GM21447 (cell line): ENCODE results near the gene ZC3H14.

ENCODE experiments used
- ATAC-seq: cut with Tn5 transposase; IDR thresholded peaks from one replicate; pipeline ENCODE4 v1.9.1; 2021; ENCODE audit not compliant: unreplicated experiment

Gene ZC3H14

DNA sequence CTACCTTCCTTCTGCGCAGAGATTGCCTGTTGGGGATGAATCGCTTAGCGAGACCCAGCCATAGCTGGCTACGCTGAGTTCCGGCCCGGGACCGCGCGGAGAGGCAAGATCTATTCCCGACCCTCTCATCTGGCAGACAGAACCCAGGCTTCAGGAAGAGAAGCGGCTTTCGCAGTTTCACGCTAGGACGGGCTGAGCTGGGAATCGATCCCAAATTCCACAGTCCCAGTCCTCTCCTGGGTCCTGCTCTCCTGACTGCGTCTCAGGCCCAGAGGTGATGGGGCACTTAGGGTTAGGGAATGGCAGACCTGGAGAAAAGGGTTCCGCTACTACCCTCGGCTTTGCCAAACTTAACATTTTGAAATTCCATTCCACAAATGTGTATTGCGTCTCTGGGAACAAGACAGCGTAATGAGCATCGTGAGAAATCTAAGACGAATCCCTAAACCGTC, 10.8 kb upstream of the ZC3H14 start:
- no peak for ATAC-seq

DNA sequence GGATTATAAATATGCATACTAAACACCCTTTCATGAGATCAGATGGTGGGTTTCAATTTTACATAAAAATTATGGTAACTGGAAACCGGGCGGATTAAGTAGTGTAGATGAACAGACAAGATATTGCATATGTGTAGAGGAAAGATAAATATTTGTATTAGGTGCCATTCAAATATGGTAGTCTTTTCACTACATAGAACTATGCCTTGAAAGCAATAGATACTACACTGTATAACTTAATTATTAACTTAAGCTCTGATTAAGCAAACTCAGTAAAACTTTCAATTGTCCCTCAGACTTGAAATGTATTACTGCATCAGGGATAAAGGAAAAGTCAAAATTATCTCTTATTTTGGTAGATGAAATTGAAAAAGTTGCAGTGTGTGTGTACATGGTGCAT, 10.0 kb upstream of the ZC3H14 start:
- no peak for ATAC-seq

DNA sequence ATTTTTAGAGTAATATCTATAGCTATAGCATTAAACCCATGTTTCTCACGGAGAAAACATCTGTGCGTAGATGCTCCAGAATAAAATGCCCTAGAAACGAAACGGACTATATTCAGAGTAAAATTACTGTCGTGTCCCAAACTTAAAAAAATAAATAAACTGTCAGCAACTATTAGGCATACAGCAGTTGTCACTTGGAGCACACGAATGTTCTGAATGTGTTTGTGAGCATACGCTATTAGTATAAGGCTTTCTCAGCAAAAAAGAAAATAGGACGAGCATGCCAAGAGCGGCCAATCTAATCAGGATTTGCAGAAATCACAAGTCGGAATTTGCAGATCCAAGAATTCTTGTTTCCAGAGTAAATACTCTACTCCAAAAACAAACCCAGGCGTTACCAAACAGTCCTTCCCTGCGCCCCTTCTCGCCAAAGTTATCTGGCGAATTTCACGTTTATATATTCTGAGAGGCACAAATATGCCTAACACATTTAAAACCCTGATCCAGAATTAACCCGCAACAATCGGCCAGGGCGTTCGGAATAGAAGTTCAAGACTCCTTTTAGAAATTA, 8.9 kb upstream of the ZC3H14 start:
- ATAC-seq = no peak

DNA sequence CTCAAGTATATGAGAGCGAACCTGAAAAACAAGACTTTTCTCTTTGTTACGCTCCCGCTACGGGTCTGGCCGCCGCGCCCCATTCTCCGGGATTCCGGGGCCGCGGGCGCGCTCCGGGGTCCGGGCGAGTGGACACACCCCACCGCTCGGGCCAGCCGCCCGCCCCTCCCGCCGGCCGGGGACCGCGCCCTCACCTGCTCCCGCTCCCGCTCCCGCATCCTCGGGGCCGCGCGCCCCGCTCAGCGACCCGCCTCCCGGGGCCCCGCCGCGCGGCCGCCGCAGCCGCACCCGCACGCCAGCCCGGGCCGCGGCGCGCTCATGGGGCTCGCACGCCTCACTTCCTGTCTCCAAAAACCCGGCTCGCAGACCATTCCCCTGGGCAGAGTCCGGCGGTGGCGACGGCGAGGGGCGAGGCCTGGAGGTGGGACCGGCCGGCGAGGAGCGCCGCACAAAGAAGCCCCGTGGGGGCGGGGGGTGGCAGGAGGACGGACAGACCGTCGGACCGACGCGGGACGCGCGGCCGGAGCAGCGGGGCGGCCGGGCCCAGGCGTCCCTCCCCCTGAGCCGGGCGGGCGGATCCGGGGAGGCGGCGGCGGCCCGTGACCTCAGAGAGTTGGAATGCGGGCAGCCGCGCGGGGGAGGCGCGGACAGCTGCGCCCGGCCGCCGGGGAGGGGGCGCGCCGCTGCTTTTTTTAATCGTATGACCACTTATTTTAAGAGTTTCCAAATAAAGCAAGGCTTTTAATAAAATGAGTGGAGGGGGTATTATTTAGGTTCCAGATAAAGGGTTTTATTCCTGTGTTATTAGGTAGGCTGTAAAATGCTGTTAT, 8.2 kb upstream of the ZC3H14 start, which contains the start of gene PTPN21:
TSS of gene PTPN21 (minus strand) at position 551 of the 830 bp plus-strand sequence. CDS start 4,590 bp downstream, outside the sequence.
- peak; percentile 48 for ATAC-seq

DNA sequence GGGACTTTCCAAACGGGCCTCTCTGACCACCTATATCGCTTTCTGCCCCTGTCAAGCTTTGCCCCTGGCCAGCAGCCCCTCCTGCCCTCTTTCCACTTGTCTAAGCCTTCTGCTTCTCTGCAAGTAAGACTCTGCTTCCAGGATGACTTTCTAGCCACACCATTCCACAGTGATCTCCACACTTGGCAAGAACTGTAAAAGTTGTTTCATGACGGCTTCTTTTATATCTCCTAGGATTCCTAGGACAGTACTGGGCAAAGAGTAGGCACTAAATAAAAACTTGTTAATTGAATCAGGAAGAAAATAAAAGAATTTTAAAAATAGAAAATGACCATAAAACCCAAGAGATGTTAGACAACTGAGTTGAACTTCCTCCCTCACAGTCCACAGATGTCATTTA, 6.3 kb upstream of the ZC3H14 start:
- ATAC-seq = no peak

DNA sequence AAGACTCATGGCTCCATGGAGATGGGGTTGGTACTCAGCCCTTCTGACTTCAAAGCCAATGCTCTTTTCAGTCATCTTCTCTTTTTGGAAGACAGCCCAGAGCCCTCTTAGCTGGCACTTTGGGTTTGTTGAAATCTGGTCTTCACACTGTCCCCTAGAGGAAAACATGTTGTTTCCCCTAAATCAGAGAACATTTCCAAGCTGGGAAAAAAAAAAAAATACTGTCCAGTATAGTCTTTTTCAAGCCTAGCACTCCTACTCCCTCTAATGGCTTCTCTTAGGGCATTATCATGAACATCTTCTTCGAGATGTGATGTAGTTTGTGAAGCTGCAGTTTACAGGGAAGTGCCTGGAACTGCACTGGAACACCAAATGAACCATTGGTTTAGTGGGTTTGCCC, 3.0 kb upstream of the ZC3H14 start:
- ATAC-seq = no peak

DNA sequence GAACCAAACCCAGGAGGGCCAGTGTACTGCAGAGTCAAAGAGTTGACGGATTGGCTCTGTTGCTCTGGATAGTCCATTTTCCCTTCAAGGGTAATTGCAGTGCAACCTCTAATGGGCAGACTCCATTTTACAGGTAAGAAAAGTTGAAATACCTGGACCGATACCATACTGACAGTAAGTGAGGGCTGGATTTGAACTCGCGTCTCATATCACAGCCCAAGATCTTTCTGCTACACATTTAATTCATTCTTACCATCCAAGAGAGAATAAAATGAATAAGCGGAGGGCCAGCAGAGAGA, 356 bp upstream of the ZC3H14 start:
- ATAC-seq = no peak

DNA sequence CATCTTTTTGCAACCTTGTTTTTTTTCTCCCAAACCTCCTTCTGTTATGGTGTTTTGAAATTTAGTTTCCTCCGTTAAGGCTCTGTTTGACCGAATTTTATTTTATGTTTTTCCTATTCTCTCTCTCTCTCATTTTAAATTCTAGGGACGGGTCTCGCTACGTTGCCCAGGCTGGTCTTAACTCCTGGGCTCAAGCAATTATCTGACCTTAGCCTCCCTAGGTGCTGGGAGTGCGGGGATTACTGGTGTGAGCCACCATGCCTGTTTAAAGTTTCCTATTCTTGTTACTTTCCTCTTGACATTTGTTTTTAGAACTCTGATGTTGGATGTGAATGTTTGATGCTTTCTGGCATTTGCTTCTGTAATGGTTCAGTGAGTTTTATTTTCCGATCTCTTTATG, 1.0 kb downstream of the ZC3H14 start:
- ATAC-seq = no peak

DNA sequence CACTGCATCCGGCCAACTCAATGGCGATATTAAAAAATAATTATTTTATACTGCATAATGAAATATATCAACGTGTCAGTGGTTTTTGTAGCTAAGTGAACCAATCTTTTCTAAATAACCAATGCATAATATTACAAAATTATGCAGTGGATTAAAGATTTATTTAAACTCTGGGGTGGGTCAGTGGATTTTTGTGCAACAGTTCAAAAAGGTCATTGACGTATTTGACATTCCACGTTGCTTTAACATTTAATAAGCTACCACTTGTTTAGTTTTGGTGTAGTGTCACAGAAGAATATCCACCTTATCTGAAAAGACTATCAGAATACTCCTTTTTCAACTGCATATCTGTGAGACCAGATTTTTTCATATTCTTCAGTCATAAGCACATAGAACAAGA, 2.6 kb downstream of the ZC3H14 start:
- ATAC-seq = no peak

DNA sequence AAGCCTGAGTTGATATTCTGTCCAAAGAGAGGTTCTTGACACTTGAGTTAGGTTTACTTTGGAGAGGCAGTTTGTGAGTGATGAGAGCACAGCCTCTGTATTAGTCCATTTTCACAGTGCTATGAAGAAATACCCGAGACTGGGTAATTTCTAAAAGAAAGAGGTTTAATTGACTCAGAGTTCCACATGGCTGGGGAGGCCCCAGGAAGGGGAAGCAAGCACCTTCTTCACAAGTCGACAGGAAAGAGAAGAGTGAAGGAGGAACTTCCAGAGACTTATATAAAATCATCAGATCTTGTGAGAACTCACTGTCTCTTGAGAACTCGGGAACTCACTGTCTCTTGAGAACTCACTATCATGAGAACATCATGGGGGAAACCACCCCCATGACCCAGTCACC, 5.4 kb downstream of the ZC3H14 start:
- ATAC-seq = no peak

DNA sequence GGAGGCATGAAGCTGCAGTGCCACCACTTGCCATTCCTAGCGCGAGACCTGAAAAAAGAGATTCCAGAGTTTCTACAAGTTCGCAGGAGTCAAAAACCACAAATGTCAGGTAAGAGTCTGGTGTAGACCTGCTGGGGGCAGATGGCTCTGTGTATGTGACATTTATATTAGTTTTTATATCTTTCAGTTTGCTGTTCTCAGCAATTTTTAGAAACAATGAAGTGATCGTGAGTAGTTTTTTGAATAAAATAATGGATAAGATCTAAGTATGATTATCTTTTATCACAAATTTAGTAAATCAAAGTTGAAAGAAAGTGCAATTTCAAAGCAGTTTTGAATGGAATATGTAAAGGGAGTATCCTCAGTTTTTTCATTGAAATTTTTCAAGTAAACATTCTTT, 9.3 kb downstream of the ZC3H14 start:
- ATAC-seq = no peak

DNA sequence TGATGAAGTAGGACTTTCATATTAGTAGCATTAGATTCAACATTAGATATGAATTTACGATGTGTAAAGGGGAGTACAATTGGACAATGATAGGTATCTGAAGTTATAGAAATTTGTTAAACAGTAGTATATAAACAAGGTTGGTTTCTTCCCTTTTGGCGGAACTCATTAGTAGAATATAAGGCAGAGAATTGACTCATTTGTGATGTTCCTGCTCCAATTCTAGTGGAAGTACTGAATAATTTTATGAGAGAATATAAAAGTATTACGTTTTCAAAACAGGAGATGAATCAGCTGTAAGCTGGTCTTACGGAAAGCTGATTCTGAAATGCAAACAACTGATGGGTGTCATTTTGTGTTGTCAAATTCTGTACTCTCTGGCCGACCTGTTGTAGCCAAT, 13.4 kb downstream of the ZC3H14 start:
- no peak for ATAC-seq

DNA sequence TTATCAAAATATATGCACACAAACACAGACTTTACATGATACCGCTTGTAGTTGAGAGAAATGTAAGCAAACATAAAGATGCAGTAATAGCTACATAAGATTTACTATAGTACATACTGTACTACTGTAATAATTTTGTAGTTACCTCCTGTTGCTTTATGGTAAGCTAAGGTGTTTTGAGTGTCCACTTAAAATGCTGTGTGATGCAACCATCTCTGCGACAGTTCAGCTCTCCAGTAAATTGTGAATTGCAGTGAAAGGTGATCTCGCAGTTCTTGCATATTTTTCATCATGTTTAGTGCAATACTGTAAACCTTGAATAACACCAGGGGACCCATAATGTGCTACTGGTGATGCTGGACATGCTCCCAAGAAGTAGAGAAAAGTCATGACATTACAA, 21.6 kb downstream of the ZC3H14 start:
- ATAC-seq = no peak

DNA sequence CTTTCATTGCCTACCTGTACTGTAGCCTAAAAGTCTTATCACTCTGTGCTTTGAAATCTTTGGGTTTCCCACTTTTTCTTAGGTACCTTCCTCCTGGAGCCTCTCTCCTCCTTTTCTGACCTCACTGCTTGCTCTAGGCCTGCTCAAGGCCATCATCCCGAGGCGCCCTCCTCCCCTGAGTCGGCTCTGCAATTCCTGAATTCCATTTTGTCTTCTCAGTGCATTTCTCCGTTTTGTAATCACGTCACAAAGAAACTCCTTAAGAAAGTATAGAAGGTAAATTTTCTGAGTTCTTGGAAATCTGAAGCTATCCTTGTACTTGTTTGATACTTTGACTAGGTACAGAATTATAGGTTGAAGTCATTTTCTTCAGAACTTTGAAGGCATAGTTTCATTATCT, 25.2 kb downstream of the ZC3H14 start:
- no peak for ATAC-seq

DNA sequence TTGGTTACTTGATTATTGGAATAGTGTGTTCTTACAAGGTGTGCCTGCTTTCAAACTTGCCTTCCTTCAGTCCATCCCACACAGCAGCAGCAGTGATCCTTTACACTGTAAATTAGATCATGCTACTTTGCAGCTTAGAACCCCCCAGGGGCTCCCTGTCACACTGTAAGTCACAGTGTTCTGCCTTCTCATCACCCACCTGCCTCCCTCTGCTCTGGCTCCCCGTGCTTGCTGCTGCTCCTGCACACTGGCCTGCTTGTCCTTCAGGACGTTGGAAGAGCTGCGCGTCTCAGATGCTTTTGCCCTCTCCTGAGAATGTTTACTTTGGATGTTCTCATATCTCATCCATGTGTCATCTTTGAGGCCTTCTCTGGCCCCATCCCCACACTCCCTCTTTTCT, 27.3 kb downstream of the ZC3H14 start:
- ATAC-seq = no peak

DNA sequence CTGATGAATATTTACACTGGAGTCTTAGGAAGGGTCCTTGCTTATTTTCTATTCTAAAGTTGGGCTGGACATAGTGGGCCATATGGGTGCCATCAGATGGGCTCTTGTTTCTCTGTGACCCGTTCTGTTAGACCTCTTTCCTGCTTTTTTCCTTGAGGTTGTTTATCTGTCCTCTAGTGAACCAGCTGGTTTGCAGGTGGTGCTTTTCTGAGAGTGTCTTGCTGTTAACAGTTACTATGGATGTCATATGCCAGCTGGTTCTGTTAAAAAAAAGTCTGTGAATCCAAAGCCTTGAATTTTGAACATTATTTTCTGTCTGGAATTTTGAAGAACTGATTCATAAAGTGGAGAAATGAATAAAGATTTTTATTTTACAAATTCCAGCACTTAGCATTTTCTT, 29.2 kb downstream of the ZC3H14 start:
- ATAC-seq = no peak

DNA sequence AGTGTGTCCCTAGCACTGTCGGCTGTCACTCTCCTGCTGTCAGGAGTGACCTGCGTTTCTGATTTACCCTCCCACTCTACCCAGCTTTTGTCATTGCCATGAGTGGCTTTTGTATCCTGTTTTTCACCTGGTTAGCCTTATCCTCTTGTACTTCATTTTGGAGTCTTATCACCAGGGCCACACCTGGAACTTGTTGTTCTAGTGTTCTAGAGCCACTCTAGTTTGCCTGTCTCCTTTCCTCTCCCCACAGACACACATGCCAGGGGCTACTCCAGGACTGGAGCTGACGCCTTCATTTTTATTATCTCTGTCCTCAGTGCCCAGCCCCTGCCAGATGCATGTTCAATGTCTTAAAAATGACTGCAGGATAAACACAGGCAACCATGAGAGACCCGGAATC, 34.2 kb downstream of the ZC3H14 start:
- no peak for ATAC-seq

DNA sequence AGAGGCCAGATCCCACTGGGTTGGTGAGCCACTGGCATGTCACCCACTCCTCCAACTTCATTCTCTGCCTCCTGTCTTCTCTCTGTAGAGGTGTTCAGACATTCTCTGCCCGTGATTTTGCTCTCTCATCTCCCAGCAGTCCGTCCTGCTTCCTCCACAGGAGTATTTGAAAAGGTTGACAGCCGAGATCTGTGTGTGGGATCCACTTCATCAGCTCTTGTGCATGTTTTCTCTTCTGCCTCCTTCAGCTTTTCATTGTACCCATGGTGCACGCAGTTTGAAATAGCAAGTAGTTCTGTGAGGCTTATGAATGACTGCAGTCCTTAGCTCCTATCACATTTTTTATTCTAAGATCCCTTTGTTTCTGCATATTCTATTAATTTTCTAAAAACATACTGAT, 34.8 kb downstream of the ZC3H14 start:
- no peak for ATAC-seq

DNA sequence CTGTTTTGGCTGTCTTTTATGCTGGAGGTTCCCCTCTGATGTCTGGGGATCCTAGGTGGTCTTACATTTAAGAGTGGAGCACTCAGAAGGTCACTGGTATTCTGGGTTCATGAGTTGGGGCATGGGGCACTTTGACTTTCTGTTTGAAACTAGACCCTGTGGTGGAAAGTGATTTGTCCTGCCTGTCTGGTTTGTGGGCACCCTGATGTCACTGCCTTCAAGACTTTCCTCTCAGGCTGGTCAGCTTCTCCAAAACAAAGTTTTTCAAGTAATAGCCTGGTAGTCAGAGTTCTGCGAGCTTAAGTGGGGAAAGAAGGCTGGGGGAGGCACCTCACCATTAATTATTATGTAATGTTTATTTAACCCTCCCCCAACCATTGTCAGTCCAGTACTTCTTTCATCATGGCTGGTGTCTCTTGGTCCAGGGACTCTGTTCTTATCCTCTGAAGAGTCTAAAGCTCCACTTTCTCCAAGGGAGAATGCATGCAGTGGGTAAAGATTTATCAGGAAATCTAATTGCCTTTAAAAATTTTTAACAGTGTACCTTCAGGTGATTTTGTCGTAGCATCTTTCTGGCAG, 35.3 kb downstream of the ZC3H14 start:
- no peak for ATAC-seq

DNA sequence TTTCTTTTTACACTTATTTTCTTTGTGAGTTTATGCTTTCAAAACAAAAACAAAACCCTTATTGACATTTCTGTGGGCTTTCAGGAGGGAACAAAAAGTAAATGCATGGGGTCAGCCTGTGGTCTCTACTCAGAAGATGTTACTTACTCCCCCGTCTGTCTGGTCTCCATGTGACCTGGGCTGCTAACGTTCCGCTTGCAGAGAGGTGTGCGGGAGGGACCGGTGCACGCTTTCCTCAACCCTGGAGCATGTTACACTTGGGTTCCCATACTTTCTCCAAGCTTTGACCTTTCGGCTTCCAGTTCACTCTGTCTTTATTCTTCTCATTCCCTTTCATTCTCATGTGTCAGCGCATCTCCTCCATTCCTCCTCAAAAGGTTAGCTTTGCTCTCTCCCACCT, 36.5 kb downstream of the ZC3H14 start:
- no peak for ATAC-seq

DNA sequence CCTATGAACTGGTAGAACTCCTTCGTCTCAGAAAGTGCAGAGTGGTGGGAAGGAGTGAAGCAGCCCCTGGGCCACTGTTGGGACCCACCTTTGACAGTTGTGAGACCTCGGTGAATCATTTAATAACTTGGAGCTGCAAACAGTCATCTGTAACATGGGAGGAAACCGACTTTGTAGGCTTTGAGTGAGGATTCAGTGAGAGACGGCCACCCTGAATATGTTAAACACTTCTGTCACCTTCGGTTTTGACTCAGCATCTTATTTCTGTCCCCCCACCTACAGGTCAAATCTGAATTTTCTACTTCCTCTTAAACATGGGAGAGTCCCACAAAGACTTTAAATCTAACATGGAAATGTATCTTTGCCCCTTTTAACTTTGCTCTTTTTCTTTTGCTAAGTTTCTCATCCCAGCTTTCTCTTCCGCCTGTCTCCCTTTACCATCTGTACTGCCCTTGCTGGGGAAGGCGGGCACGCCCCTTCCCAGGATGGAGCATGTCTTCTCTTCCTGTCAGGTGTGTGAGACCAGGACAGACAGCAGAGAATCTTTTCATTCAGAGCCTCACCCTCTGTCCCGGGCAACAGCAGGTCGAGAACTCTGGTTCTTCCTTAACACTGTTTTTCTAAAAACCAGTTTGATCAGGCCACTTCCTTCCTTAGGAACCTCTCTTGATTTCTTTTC, 37.1 kb downstream of the ZC3H14 start:
- ATAC-seq = peak; percentile 95

DNA sequence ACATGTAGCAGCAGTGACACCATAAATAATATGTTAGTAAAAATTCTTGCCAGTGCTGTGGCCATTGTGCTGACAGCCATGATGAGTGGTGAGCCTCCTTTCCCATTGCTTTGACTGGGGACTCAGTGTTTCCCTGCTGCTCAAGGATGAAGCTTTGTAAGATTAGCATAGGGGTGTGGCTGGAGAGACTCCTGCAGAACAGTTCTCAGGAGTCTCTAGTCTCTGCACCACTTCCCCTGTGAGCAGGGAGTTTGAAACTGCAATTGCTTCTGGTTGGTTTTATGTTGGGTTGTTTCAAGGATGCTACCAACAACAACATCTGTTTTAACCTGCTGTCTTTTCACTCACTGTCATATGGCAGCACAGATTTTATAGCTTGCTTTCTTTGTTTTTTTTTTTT, 41.4 kb downstream of the ZC3H14 start:
- no peak for ATAC-seq
